Smooth muscle cell (in vitro differentiated cells): Measurements from ENCODE around the gene TREM1. TPM values are rescaled to one million over a fixed set of nuclear protein-coding genes. Genes with fewer than 3 reads are reported as not detected.

ENCODE experiments used
- DNase-seq: peaks from one replicate; lab custom pipeline; 2025; ENCODE audit not compliant: unreplicated experiment; lab: John Stamatoyannopoulos, UW
- H2AFZ ChIP-seq: fragments of 200-600 bp; sonication (generic); 2 replicates; pipeline ENCODE4 v1.6.0; 2016; ENCODE audit warnings: antibody characterized with exemption, low read depth, mild to moderate bottlenecking
- H3F3A ChIP-seq: fragments of 200-600 bp; sonication (generic); 2 replicates; pipeline ENCODE4 v1.6.0; 2017; ENCODE audit warnings: antibody characterized with exemption, low read depth
- H3K27ac ChIP-seq: fragments of 200-600 bp; sonication (generic); 2 replicates; pipeline ENCODE4 v1.5.1; 2016; ENCODE audit warnings: low read depth, mild to moderate bottlenecking
- H3K27me3 ChIP-seq: fragments of 200-600 bp; sonication (generic); 2 replicates; pipeline ENCODE4 v1.6.1; 2016; ENCODE audit warnings: low read depth, mild to moderate bottlenecking
- H3K36me3 ChIP-seq: fragments of 200-600 bp; sonication (generic); 2 replicates; pipeline ENCODE4 v1.5.1; 2016; ENCODE audit warnings: low read depth
- H3K4me1 ChIP-seq: fragments of 200-600 bp; sonication (generic); 2 replicates; pipeline ENCODE4 v1.5.1; 2016; ENCODE audit warnings: low read depth
- H3K4me2 ChIP-seq: fragments of 200-600 bp; sonication (generic); 2 replicates; pipeline ENCODE4 v1.6.0; 2016; ENCODE audit warnings: mild to moderate bottlenecking
- H3K4me3 ChIP-seq: fragments of 200-600 bp; sonication (generic); 2 replicates; pipeline ENCODE4 v1.5.1; 2016; ENCODE audit warnings: mild to moderate bottlenecking
- H3K79me2 ChIP-seq: fragments of 200-600 bp; sonication (generic); 2 replicates; pipeline ENCODE4 v1.6.0; 2016; ENCODE audit warnings: low read depth, mild to moderate bottlenecking
- H3K9ac ChIP-seq: fragments of 200-600 bp; sonication (generic); 2 replicates; pipeline ENCODE4 v1.6.0; 2016; ENCODE audit warnings: low read depth
- H3K9me3 ChIP-seq: fragments of 200-600 bp; sonication (generic); replicated peaks from 2 replicates; pipeline ENCODE4 v1.5.1; 2016; ENCODE audit warnings: low read depth
- H4K20me1 ChIP-seq: fragments of 200-600 bp; sonication (generic); 2 replicates; pipeline ENCODE4 v1.6.0; 2016; ENCODE audit warnings: low read depth
- WGBS: methylation state at CpG from one replicate; pipeline ENCODE4 v1.1.7; 2016; ENCODE audit warnings: low lambda C conversion rate; 5-methylcytosine and 5-hydroxymethylcytosine counted together
- polyA plus RNA-seq: library from polyadenylated mRNA; unstranded; fragments of >200 nt; fragmentation: Nextera tagmentation; extraction: Ambion mirVana; gene quantifications from 2 replicates; pipeline ENCODE4 v1.2.1, GENCODE V29; 2016
- total RNA-seq: library from RNA; depleted of rRNA; stranded (reverse); fragments of >200 nt; gene quantifications from 2 replicates; pipeline ENCODE4 v1.2.3, GENCODE V29; 2014
- TF ChIP-seq, protein P1 (sequence below): fragments of 200-600 bp; sonication (generic); IDR thresholded peaks from 2 replicates; pipeline ENCODE4 v1.5.1; 2017; ENCODE audit warnings: borderline replicate concordance, mild to moderate bottlenecking, antibody characterized with exemption; ENCODE audit not compliant: insufficient read depth, poor library complexity, severe bottlenecking

TREM1 gene
- total and polyA plus RNA-seq, 2 experiments from 2014 or later: 6.9 to 14.1 TPM

DNA sequence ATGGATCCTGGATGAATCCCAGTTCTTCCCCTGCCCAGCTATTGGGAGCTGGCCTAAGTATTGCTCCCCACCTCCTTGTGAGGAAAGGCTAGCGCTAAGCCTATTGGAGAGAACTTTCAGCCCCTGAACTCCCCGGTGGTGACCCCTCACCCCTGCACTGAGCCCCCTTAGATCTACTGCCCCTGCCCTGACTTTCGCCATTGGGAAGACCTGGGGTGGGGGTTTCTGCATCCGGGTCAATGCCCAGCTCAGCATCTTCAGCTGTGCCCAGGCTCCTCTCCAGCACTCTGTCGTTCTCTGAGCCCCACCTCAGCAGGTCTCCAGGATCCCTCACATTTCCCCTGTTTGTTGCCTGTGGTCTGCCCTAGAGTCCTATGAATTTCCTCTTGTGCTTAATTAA is 49.4 kb downstream of the TREM1 start:
- TF ChIP-seq, protein P1, sequence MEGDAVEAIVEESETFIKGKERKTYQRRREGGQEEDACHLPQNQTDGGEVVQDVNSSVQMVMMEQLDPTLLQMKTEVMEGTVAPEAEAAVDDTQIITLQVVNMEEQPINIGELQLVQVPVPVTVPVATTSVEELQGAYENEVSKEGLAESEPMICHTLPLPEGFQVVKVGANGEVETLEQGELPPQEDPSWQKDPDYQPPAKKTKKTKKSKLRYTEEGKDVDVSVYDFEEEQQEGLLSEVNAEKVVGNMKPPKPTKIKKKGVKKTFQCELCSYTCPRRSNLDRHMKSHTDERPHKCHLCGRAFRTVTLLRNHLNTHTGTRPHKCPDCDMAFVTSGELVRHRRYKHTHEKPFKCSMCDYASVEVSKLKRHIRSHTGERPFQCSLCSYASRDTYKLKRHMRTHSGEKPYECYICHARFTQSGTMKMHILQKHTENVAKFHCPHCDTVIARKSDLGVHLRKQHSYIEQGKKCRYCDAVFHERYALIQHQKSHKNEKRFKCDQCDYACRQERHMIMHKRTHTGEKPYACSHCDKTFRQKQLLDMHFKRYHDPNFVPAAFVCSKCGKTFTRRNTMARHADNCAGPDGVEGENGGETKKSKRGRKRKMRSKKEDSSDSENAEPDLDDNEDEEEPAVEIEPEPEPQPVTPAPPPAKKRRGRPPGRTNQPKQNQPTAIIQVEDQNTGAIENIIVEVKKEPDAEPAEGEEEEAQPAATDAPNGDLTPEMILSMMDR: no peak

DNA sequence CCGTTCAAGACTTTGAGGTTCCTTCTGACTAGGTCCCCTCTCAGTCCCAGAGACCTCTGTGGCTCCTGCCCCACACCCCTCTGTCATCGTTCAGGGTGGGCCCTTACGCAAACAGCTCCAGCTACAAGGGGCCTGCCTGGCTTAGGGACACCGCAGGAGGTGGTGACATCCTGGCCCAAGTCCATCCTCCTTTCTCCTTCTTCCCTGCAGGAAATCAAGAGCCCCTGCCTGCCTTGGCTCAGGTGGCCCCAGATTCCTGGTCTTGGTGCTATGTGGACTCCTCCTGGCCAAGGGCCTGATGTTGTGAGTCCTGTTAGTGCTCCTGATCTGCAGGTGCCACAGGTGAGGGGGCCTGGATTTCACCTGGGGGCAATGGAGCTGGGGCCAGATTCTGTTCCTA is 50.2 kb downstream of the TREM1 start:
- Histone ChIP-seq H3K27ac (no peak overlapping the region), H3K79me2 (no peaks in the 10 kb centered on the region), H3F3A (no peaks in the 10 kb centered on the region), H3K9me3 (no peaks in the 10 kb centered on the region), H3K9ac (no peak overlapping the region), H3K4me2 (no peak overlapping the region), H4K20me1 (no peaks in the 10 kb centered on the region), H3K36me3 (no peaks in the 10 kb centered on the region), H2AFZ (no peak overlapping the region), H3K4me1 (peaks cover 7% of the 10 kb centered on the region), H3K27me3 (peaks cover 63% of the 10 kb centered on the region), H3K4me3 (no peak overlapping the region)
- TF ChIP-seq, protein P1: no peak
- DNase-seq: no peak
- 88% methylated on average over 4 of the region's 4 CpGs for WGBS

More for the DNA sequence above, 49.4 kb downstream of the TREM1 start:
- Histone ChIP-seq H3K9me3 (no peaks in the 10 kb centered on the region), H3K27ac (no peak overlapping the region), H3K79me2 (no peaks in the 10 kb centered on the region), H3K4me2 (no peak overlapping the region), H3K36me3 (no peaks in the 10 kb centered on the region), H3F3A (no peaks in the 10 kb centered on the region), H3K9ac (no peak overlapping the region), H2AFZ (no peak overlapping the region), H3K27me3 (peaks cover 63% of the 10 kb centered on the region), H4K20me1 (no peaks in the 10 kb centered on the region), H3K4me3 (no peak overlapping the region), H3K4me1 (peaks cover 7% of the 10 kb centered on the region)
- 90% methylated on average over 5 of the region's 5 CpGs for WGBS
- DNase-seq: no peak

DNA sequence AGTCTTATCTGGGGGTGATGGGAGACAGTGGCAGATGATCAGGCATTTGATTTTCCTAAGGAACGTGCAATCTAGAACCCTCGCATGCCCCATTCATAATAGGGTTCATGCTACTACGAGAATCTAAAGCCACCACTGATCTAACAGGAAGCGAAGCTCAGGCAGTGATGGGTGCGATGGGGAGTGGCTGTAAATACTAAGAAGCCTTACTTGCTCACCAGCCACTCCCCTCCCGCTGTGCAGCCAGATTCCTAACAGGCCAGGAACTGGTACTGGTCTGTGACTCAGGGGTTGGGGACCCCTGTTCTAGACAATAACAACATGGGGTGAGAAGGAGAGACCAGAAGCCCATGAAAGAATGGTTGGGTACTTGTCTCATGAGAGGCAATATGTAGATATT is 53.8 kb downstream of the TREM1 start:
- Histone ChIP-seq H3K79me2 (no peaks in the 10 kb centered on the region), H3K27me3 (peaks cover 32% of the 10 kb centered on the region), H2AFZ (no peak overlapping the region), H4K20me1 (no peaks in the 10 kb centered on the region), H3K9me3 (no peaks in the 10 kb centered on the region), H3K4me3 (no peak overlapping the region), H3K9ac (no peak overlapping the region), H3K4me1 (no peaks in the 10 kb centered on the region), H3F3A (no peaks in the 10 kb centered on the region), H3K36me3 (no peaks in the 10 kb centered on the region), H3K4me2 (no peak overlapping the region), H3K27ac (no peak overlapping the region)
- TF ChIP-seq, protein P1: no peak
- DNase-seq: no peak
- WGBS: 78% methylated on average over 6 of the region's 6 CpGs

DNA sequence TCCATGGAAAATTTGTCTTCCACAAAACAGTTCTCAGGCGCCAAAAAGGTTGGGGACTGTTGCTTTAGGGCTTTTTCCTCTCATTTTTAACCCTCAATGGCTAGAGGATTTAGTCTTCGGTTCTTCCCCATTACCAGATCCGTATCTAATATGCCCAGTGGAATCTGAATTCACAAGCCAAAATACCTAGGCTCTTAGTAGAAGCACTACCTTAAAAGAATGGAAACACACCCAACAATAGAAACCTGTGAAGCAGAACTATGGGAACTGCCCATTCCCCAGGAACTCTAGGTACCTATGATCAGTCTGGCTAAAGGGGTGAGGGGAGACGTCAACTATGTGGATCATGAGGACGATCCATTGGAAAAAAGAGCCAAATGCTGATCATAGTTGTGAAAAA is 55.2 kb downstream of the TREM1 start:
- H3K9me3 ChIP-seq: no peaks in the 10 kb centered on the region
- no peaks in the 10 kb centered on the region for H3K4me1 ChIP-seq
- no peaks in the 10 kb centered on the region for H3K79me2 ChIP-seq
- no peak overlapping the region for H3K4me2 ChIP-seq
- peaks cover 34% of the 10 kb centered on the region for H3K27me3 ChIP-seq
- no peaks in the 10 kb centered on the region for H3F3A ChIP-seq
- no peak overlapping the region for H3K9ac ChIP-seq
- H2AFZ ChIP-seq: no peak overlapping the region
- H3K4me3 ChIP-seq: no peak overlapping the region
- TF ChIP-seq, protein P1: no peak
- H3K36me3 ChIP-seq: no peaks in the 10 kb centered on the region
- no peak for DNase-seq
- H4K20me1 ChIP-seq: no peaks in the 10 kb centered on the region
- WGBS: 85% methylated on average over 5 of the region's 5 CpGs
- no peak overlapping the region for H3K27ac ChIP-seq
